Coronary artery (tissue), 2 donors: ENCODE measurements around the gene MICAL2.
A peak's percentile ranks its signal among the peaks of the same experiment; 100 is the strongest.

Source experiments
- DNase-seq: peaks from one replicate; pipeline ENCODE4 v3.0.0-alpha.2; 2017; ENCODE audit warnings: low spot score
- H3K27ac ChIP-seq, 2 donors: fragments of 200-600 bp; sonication (generic); one replicate each; pipeline ENCODE4 v1.5.1; 2016 to 2019
- H3K4me3 ChIP-seq: fragments of 200-600 bp; sonication (generic); 2 replicates; pipeline ENCODE4 v1.5.1; 2016; ENCODE audit warnings: mild to moderate bottlenecking, moderate library complexity
- CTCF ChIP-seq: fragments of 200-600 bp; sonication (generic); IDR thresholded peaks from one replicate; pipeline ENCODE4 v1.5.1; 2019; ENCODE audit warnings: antibody characterized with exemption

MICAL2 gene

GRCh38 chr11:12209096-12209495, 98.7 kb downstream of the MICAL2 start:
- Histone ChIP-seq H3K4me3 (no peak overlapping the region), H3K27ac (peak overlapping the region in 1 of 2 donors; percentile 27)
- no peak for TF ChIP-seq CTCF
- DNase-seq = no peak

DNA sequence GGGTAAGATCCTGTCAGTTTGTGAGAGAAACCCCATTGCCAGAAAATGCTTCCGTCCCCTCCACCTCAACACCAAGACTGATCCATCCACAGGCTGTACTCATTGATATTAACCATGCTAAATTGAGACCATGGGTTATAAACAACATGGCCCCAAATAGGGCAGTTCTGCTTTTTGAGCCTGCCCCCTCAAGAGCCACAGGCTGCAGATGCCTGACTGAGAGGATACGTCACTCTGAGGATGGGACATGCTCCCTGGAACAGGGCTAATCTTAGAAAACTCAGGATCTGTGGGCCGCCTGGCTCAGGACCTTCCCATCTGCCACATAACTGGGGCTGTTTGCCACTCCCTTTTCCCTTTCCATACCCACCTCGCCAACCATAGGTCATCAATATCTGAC, 99.8 kb downstream of the MICAL2 start:
- no peak for DNase-seq
- Histone ChIP-seq H3K27ac (peak overlapping the region in 1 of 2 donors; percentile 26), H3K4me3 (no peak overlapping the region)
- no peak for TF ChIP-seq CTCF

DNA sequence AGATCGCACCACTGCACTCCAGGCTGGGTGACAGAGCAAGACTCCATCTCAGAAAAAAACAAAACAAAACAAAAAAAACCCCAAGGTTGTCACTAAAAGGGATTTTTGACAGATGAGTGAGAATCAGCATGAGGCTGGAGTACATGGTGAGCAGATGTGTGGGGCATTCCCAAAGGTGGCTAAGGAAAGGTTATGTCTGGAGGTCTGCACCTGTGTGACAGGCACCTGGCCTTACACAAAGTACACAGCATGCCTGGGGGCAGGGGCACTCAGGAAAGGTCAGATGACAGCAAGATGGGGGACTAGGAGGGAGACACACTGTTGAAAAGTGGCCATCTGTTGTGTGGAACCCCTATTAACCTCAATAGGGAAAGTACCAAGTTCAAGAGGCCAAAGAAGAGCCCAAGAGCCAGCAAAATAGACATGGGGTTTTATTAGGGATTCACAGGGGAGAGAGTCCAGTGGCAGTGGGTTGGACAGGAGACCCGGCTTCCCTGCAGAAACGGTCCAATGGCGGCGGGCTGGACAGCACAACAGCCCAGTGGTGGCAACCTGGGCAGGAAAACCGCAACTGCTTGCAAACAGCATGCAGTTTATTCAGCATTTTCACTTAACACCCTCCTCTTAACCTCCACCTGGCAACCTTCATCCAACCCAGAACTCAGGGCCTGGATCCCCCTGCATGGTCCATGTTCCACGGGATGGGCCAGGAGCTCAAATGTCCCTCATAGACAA, 101.1 kb downstream of the MICAL2 start:
- peak overlapping the region in 1 of 2 donors; percentile 14 for H3K27ac ChIP-seq
- no peak overlapping the region for H3K4me3 ChIP-seq
- no peak for TF ChIP-seq CTCF
- no peak for DNase-seq

DNA sequence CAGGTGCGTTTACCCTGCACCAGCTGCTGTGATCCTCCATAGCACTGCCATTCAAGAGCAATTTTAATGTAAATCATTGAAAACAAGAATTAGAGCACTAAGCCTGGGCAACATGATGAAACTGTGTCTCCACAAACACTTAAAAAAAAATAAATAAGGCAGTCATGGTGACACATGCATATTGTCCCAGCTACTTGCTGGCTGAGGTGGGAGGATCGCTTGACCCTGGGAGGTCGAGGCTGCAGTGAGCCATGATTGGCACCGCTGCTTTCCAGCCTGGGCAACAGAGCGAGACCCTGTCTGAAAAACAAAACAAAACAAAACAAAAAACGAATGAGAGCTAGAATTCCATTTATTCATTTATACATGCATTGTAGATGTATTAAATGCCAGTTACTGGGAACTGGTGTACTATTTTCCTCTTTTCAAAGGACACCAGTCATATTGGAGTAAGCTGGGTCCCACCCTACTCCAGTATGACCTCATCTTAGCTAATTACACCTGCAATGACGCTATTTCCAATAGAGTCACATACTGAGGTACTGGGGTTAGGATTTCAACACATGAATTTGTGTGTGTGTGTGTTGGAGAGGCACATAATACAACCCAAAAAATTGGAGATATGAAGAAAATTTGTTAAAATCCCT, 101.9 kb downstream of the MICAL2 start:
- TF ChIP-seq CTCF = no peak
- DNase-seq = no peak
- peak overlapping the region in 1 of 2 donors; percentile 3 for H3K27ac ChIP-seq
- H3K4me3 ChIP-seq = no peak overlapping the region

DNA sequence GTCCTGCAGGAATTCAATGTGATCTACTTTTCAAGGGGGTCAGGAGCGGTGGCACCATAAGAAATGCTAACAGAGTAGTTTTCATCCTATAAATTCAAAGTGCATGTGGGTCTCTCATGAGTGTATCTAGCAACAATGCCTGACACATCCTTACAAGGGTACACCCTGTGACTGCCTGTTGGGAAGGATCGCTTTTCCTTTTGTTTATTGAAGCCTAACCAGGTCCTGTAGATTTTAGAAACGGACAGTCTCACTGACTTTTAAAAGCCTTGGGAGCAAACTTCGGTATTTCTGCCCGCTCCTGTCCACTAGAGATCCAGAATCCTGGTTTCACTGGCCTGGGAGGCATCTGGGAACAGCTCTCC, 102.4 kb downstream of the MICAL2 start:
- no peak for DNase-seq
- peak overlapping the region; percentile 3 to 18 for H3K27ac ChIP-seq
- no peak for TF ChIP-seq CTCF
- no peak overlapping the region for H3K4me3 ChIP-seq

- H3K27ac ChIP-seq = peak overlapping the region; percentile 27 to 84
- no peak for DNase-seq
- TF ChIP-seq CTCF = no peak
- no peak overlapping the region for H3K4me3 ChIP-seq
Observed at GRCh38 chr11:12213883-12214282, 103.5 kb downstream of the MICAL2 start.

- Histone ChIP-seq H3K27ac (peak overlapping the region in 1 of 2 donors; percentile 84), H3K4me3 (no peak overlapping the region)
- DNase-seq = no peak
- no peak for TF ChIP-seq CTCF
Observed at GRCh38 chr11:12214751-12215150, 104.4 kb downstream of the MICAL2 start.
